Measurements from ENCODE around the gene PRODH2.

DNA sequence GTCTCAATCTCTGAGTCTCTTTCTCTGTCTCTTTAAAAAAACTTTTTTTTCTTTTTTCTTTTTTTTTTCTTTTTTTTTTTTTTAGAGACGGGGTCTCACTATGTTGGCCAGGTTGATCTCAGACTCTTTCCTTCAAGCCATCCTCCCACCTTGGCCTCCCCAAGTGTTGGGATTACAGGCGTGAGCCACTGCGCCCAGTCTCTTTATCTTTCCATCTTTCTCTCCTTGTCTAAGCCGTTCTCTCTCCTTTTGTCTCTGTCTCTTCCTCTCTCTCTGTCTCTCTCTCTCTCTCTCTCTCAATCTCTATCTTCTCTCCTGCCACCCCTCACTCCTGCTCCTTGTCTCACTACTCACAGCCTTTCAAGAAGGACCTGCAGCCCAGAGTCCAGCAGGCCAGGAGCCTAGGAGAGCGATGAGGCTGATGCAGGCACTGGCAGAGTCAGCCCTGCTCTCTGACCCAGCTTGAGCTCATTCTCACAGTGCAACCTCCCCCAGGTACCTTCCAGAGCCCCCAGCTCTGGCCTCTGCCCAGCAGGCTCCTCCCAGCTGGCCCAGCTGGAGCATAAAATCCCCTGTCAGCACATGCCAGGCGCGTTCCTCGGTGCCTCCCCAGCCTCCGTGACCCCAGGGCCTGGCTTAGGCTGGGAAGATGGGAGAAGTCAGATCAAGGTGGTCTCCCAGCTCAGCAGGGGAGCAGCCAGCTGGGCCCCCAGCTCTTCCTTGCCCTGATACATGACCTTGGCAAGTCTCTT, 39.6 kb upstream of the PRODH2 start, which contains the start of gene NPHS1:
- TF ChIP-seq POLR2A (IDR thresholded peaks at IDR 0.05), result no peak
- no peak for TF ChIP-seq CTCF (IDR thresholded peaks at IDR 0.05)

Measured in right lobe of liver (tissue), 4 donors.